B cell (primary cell): ENCODE results near the gene GPHA2. TPM values are rescaled to one million over a fixed set of nuclear protein-coding genes. Genes with fewer than 3 reads are reported as not detected.

Experiments used
- ATAC-seq: fragments of 200-7000 bp; cut with Tn5 transposase; one replicate; pipeline ENCODE4 v1.10.0; 2021; ENCODE audit warnings: low read depth, mild to moderate bottlenecking, moderate number of reproducible peaks, moderate library complexity
- CTCF ChIA-PET: fragments of 350-600 bp; sonication (Branson Sonifier 250); formaldehyde crosslinking; loops from one replicate; lab custom pipeline; 2021; ENCODE audit warnings: antibody characterized with exemption, inconsistent platforms; lab: Charles Lee
- POLR2A ChIA-PET: fragments of 350-600 bp; sonication (Branson Sonifier 250); formaldehyde crosslinking; loops from one replicate; lab custom pipeline; 2021; ENCODE audit warnings: antibody characterized with exemption; lab: Charles Lee
- DNase-seq: peaks from one replicate; pipeline ENCODE4 v3.0.0; 2013
- H2AFZ ChIP-seq: 2 replicates; pipeline ENCODE4 v1.6.1; 2012; ENCODE audit warnings: mild to moderate bottlenecking, low read depth, low read length; ENCODE audit not compliant: insufficient read depth, poor library complexity, severe bottlenecking
- H3K27ac ChIP-seq, 2 donors: 1 replicate in 1 of 2; 2 replicates in 1 of 2; pipeline ENCODE4 v1.5.1; 2012 to 2013; ENCODE audit warnings: low read length in 2 of 2, mild to moderate bottlenecking in 2 of 2, moderate library complexity in 1 of 2
- H3K27me3 ChIP-seq, 4 experiments: fragments of 200-600 bp in 1 of 4; sonication (generic) in 1 of 4; replicated peaks in 1 of 4; 1 replicate in 2 of 4; 2 replicates in 2 of 4; pipeline versions ENCODE4 v1.6.1 to v1.7.0; 2013 to 2016; ENCODE audit warnings: low read length in 3 of 4, mild to moderate bottlenecking in 2 of 4, mixed read lengths in 1 of 4, moderate library complexity in 1 of 4; ENCODE audit not compliant: insufficient read depth in 4 of 4, control insufficient read depth in 3 of 4; ENCODE audit errors: control extremely low read depth in 1 of 4
- H3K36me3 ChIP-seq, 2 experiments: replicated peaks in 1 of 2; 1 replicate in 1 of 2; 2 replicates in 1 of 2; pipeline versions ENCODE4 v1.6.1 to v1.7.1; 2013; ENCODE audit warnings: low read length in 1 of 2; ENCODE audit not compliant: insufficient read depth in 2 of 2, control insufficient read depth in 1 of 2; ENCODE audit errors: control extremely low read depth in 1 of 2, extremely low read depth in 1 of 2
- H3K4me1 ChIP-seq, 2 donors: fragments of 200-600 bp in 1 of 2; sonication (generic) in 1 of 2; 1 replicate in 1 of 2; 2 replicates in 1 of 2; pipeline versions ENCODE4 v1.5.1 to v1.6.1; 2013 to 2017; ENCODE audit warnings: low read length in 2 of 2; ENCODE audit not compliant: control insufficient read depth in 2 of 2, insufficient read depth in 2 of 2
- H3K4me2 ChIP-seq: replicated peaks from 2 replicates; pipeline ENCODE3; 2012; ENCODE audit warnings: mild to moderate bottlenecking, low read depth, low read length; ENCODE audit not compliant: poor library complexity, severe bottlenecking
- H3K4me3 ChIP-seq, 5 experiments: fragments of 200-600 bp in 1 of 5; sonication (generic) in 1 of 5; 1 replicate in 3 of 5; 2 replicates in 2 of 5; pipeline versions ENCODE4 v1.5.1 to v1.7.0; 2011 to 2016; ENCODE audit warnings: low read length in 4 of 5, mild to moderate bottlenecking in 4 of 5, low read depth in 2 of 5, control low read depth in 1 of 5, moderate library complexity in 1 of 5; ENCODE audit not compliant: insufficient read depth in 1 of 5; ENCODE audit errors: control extremely low read depth in 1 of 5, extremely low read depth in 1 of 5
- H3K79me2 ChIP-seq: fragments of 200-600 bp; sonication (generic); one replicate; pipeline ENCODE4 v1.6.0; 2016; ENCODE audit warnings: low read length; ENCODE audit not compliant: control insufficient read depth, insufficient read depth
- H3K9ac ChIP-seq: fragments of 200-600 bp; sonication (generic); 2 replicates; pipeline ENCODE4 v1.6.1; 2017; ENCODE audit warnings: mild to moderate bottlenecking, low read length, moderate library complexity
- H3K9me3 ChIP-seq, 3 donors: one replicate each; pipeline versions ENCODE4 v1.6.1 to v1.7.1; 2013; ENCODE audit warnings: low read length in 2 of 3; ENCODE audit not compliant: control insufficient read depth in 2 of 3, insufficient read depth in 1 of 3; ENCODE audit errors: control extremely low read depth in 1 of 3
- H4K20me1 ChIP-seq: 2 replicates; pipeline ENCODE4 v1.6.0; 2012; ENCODE audit warnings: mild to moderate bottlenecking, low read length; ENCODE audit not compliant: insufficient read depth, control insufficient read depth, poor library complexity, severe bottlenecking
- H3K27ac Mint-ChIP-seq: one replicate; pipeline ENCODE4 v1.8.0; 2021; ENCODE audit warnings: mixed read lengths
- H3K27me3 Mint-ChIP-seq: one replicate; pipeline ENCODE4 v1.8.0; 2021; ENCODE audit warnings: mixed read lengths
- H3K4me1 Mint-ChIP-seq: one replicate; pipeline ENCODE4 v1.8.0; 2021; ENCODE audit warnings: mixed read lengths
- H3K4me3 Mint-ChIP-seq: one replicate; pipeline ENCODE4 v1.8.0; 2021; ENCODE audit warnings: mixed read lengths
- H3K9me3 Mint-ChIP-seq: one replicate; pipeline ENCODE4 v1.8.0; 2022; ENCODE audit warnings: mixed read lengths; ENCODE audit not compliant: insufficient read depth
- CTCF ChIP-seq: fragments of 200-600 bp; IDR thresholded peaks from one replicate; pipeline ENCODE4 v1.8.0; 2022; ENCODE audit warnings: antibody characterized with exemption, mild to moderate bottlenecking
- EZH2 ChIP-seq: IDR thresholded peaks from 2 replicates; pipeline ENCODE4 v1.6.1; 2012; ENCODE audit warnings: borderline replicate concordance, low read depth, mild to moderate bottlenecking, moderate library complexity, low read length; ENCODE audit not compliant: insufficient read depth, poor library complexity, severe bottlenecking
- WGBS: methylation state at CpG from one replicate; pipeline ENCODE4 v1.1.5; 2013; ENCODE audit warnings: missing lambda C conversion rate; ENCODE audit not compliant: insufficient coverage; 5-methylcytosine and 5-hydroxymethylcytosine counted together
- intact Hi-C: fragments of 100-400 bp; cut with micrococcal nuclease; formaldehyde crosslinking; loops from one replicate; pipeline ENCODE4 v1.10.0; 2022
- polyA plus RNA-seq: library from polyadenylated mRNA; depleted of rRNA; stranded (reverse); fragments of >200 nt; gene quantifications from 2 replicates; pipeline ENCODE4 v1.2.3, GENCODE V29; 2012
- total RNA-seq, 2 donors: library from RNA; stranded (reverse); fragments of 120-200 nt in 1 of 2; gene quantifications; 1 replicate in 1 of 2; 2 replicates in 1 of 2; pipeline versions ENCODE4 v1.2.3 to v1.2.4, GENCODE V29; 2013 to 2022

The GPHA2 gene
- total and polyA plus RNA-seq, 2 donors (not counting 1 experiment from before 2014, with no cell fraction given) = 0.39 to 2.8 TPM

- Histone ChIP-seq H3K9ac (no peak overlapping the region), H3K4me1 (no peaks in the 10 kb centered on the region), H2AFZ (no peak overlapping the region), H3K27me3 (no peaks in the 10 kb centered on the region), H3K36me3 (peaks cover 0 to 80% of the 10 kb centered on the region in 2 experiments), H4K20me1 (no peaks in the 10 kb centered on the region), H3K27ac (no peak overlapping the region), H3K9me3 (no peaks in the 10 kb centered on the region), H3K79me2 (no peaks in the 10 kb centered on the region), H3K4me2 (no peak overlapping the region), H3K4me3 (no peak overlapping the region)
- no peak for DNase-seq
- Mint-ChIP-seq H3K27ac (no peak overlapping the region), H3K4me1 (peaks cover 4% of the 10 kb centered on the region), H3K4me3 (no peak overlapping the region), H3K9me3 (no peaks in the 10 kb centered on the region), H3K27me3 (no peaks in the 10 kb centered on the region)
- intact Hi-C loops = loop anchor here (10.0 kb wide), 1 partner anchor 205 kb away; the partner anchor contains the start of genes TM7SF2 and ZNHIT2
- CTCF ChIA-PET = interaction anchor here (1.7 kb wide), 1 partner anchor 87 kb away, joined by 4 read pairs; the partner anchor contains the start of gene BATF2
- TF ChIP-seq EZH2 (no peak), CTCF (no peak)
- no peak for ATAC-seq
- WGBS = 95% methylated on average over 39 of the region's 39 CpGs
- POLR2A ChIA-PET = interaction anchor here (0.6 kb wide), 1 partner anchor 18 kb away, joined by 4 read pairs; no protein-coding TSS in a partner anchor
Observed at GRCh38 chr11:64909653-64910343, 25.9 kb downstream of the GPHA2 start.

GRCh38 chr11:64908766-64909165 lies 26.9 kb downstream of the GPHA2 start:
- ATAC-seq (no peak), DNase-seq (no peak)
- H3K4me3 ChIP-seq = no peak overlapping the region
- no peaks in the 10 kb centered on the region for H4K20me1 ChIP-seq
- Mint-ChIP-seq H3K4me3 (no peak overlapping the region), H3K9me3 (no peaks in the 10 kb centered on the region), H3K4me1 (no peaks in the 10 kb centered on the region), H3K27me3 (no peaks in the 10 kb centered on the region), H3K27ac (no peak overlapping the region)
- H3K27me3 ChIP-seq = no peaks in the 10 kb centered on the region
- WGBS = 99% methylated on average over 10 of the region's 11 CpGs
- peaks cover 0 to 74% of the 10 kb centered on the region in 2 experiments for H3K36me3 ChIP-seq
- CTCF ChIA-PET = no interaction called here
- H3K79me2 ChIP-seq = no peaks in the 10 kb centered on the region
- intact Hi-C loops = no loop called here
- POLR2A ChIA-PET = no interaction called here
- H3K4me2 ChIP-seq = no peak overlapping the region
- H2AFZ ChIP-seq = no peak overlapping the region
- no peaks in the 10 kb centered on the region for H3K9me3 ChIP-seq
- H3K9ac ChIP-seq = no peak overlapping the region
- no peak overlapping the region for H3K27ac ChIP-seq
- TF ChIP-seq EZH2 (no peak), CTCF (no peak)
- H3K4me1 ChIP-seq = no peaks in the 10 kb centered on the region
